SK-N-SH (cell line): ENCODE data around the gene CNTNAP2. TPM values are rescaled to one million over a fixed set of nuclear protein-coding genes. Genes with fewer than 3 reads are reported as not detected.
"Not testable (repeated sequence)": the region's sequence is repeated elsewhere in the genome, so short reads cannot be mapped to it uniquely, and the experiment has no call there.

Experiments used
- CTCF ChIA-PET: fragments of 300-600, 350-600 bp; formaldehyde crosslinking; extraction: SDS; loops from one replicate; lab custom pipeline; 2021; lab: Yijun Ruan, JAX
- POLR2A ChIA-PET: fragments of 350-600 bp; sonication (Branson Sonifier 250); formaldehyde crosslinking; extraction: SDS; loops from one replicate; lab custom pipeline; 2020; ENCODE audit warnings: antibody characterized with exemption, inconsistent platforms; lab: Yijun Ruan, JAX
- DNase-seq: peaks from one replicate; pipeline ENCODE4 v3.0.0; 2012
- H2AFZ ChIP-seq: fragments of 200-600 bp; sonication (generic); 2 replicates; pipeline ENCODE4 v1.8.1; 2016; ENCODE audit warnings: antibody characterized with exemption, mild to moderate bottlenecking, low read depth
- H3F3A ChIP-seq: fragments of 200-600 bp; sonication (generic); replicated peaks from 2 replicates; pipeline ENCODE3; 2016; ENCODE audit warnings: antibody characterized with exemption, mild to moderate bottlenecking; ENCODE audit not compliant: insufficient read depth
- H3K27ac ChIP-seq, 2 experiments: fragments of 200-500 bp in 1 of 2; fragments of 200-600 bp in 1 of 2; sonication (Bioruptor generic) in 1 of 2; sonication (generic), shearing (Covaris generic) in 1 of 2; 2 replicates each; pipeline versions ENCODE4 v1.5.1 to v1.6.1; 2014 to 2016; ENCODE audit warnings: low read depth in 2 of 2, inconsistent platforms in 1 of 2, low read length in 1 of 2, mild to moderate bottlenecking in 1 of 2, mixed read lengths in 1 of 2
- H3K27me3 ChIP-seq: fragments of 200-600 bp; sonication (generic), shearing (Covaris generic); 2 replicates; pipeline ENCODE4 v1.6.1; 2016; ENCODE audit warnings: mixed run types; ENCODE audit not compliant: insufficient read depth
- H3K36me3 ChIP-seq, 2 experiments: fragments of 200-500 bp in 1 of 2; fragments of 200-600 bp in 1 of 2; sonication (Bioruptor generic) in 1 of 2; sonication (generic) in 1 of 2; replicated peaks in 1 of 2; 2 replicates each; pipeline versions ENCODE3 to v1.5.1; 2014 to 2016; ENCODE audit warnings: low read length in 1 of 2, mild to moderate bottlenecking in 1 of 2; ENCODE audit not compliant: insufficient read depth in 2 of 2, control insufficient read depth in 1 of 2
- H3K4me1 ChIP-seq, 2 experiments: fragments of 200-500 bp in 1 of 2; fragments of 200-600 bp in 1 of 2; sonication (Bioruptor generic) in 1 of 2; sonication (generic), shearing (Covaris generic) in 1 of 2; 2 replicates each; pipeline versions ENCODE4 v1.5.1 to v1.6.1; 2014 to 2016; ENCODE audit warnings: low read depth in 1 of 2, low read length in 1 of 2, mixed run types in 1 of 2; ENCODE audit not compliant: insufficient read depth in 2 of 2, control insufficient read depth in 1 of 2
- H3K4me2 ChIP-seq: fragments of 200-600 bp; sonication (generic), shearing (Covaris generic); 2 replicates; pipeline ENCODE4 v1.6.1; 2017; ENCODE audit warnings: mixed run types
- H3K4me3 ChIP-seq, 2 experiments: fragments of 200-500 bp in 1 of 2; fragments of 200-600 bp in 1 of 2; sonication (Bioruptor generic) in 1 of 2; sonication (generic), shearing (Covaris generic) in 1 of 2; 2 replicates each; pipeline versions ENCODE4 v1.5.1 to v1.8.1; 2014 to 2016; ENCODE audit warnings: low read depth in 2 of 2, inconsistent platforms in 1 of 2, low read length in 1 of 2, mild to moderate bottlenecking in 1 of 2, mixed read lengths in 1 of 2, moderate library complexity in 1 of 2
- H3K79me2 ChIP-seq: fragments of 200-600 bp; sonication (generic); 2 replicates; pipeline ENCODE4 v1.8.1; 2017; ENCODE audit warnings: mild to moderate bottlenecking; ENCODE audit not compliant: insufficient read depth
- H3K9ac ChIP-seq: fragments of 200-600 bp; sonication (generic); 2 replicates; pipeline ENCODE4 v1.6.1; 2017; ENCODE audit warnings: mixed run types
- H3K9me2 ChIP-seq: fragments of 200-600 bp; sonication (generic); 2 replicates; pipeline ENCODE4 v1.6.1; 2017; ENCODE audit warnings: mixed run types
- H3K9me3 ChIP-seq: fragments of 200-600 bp; sonication (generic); 2 replicates; pipeline ENCODE4 v1.6.1; 2017; ENCODE audit warnings: mixed run types, mild to moderate bottlenecking, moderate library complexity
- H4K20me1 ChIP-seq: fragments of 200-600 bp; sonication (generic); 2 replicates; pipeline ENCODE4 v1.6.1; 2017; ENCODE audit warnings: mild to moderate bottlenecking, mixed run types; ENCODE audit not compliant: insufficient read depth
- CHD2 ChIP-seq: fragments of 150-350 bp; IDR thresholded peaks from 2 replicates; pipeline ENCODE4 v1.6.1; 2018; ENCODE audit warnings: low read length; ENCODE audit not compliant: partially characterized antibody
- EZH2phosphoT487 ChIP-seq: fragments of 200-600 bp; sonication (generic); IDR thresholded peaks from 2 replicates; pipeline ENCODE4 v1.6.1; 2017; ENCODE audit warnings: low read depth, mixed run types, mild to moderate bottlenecking, antibody characterized with exemption, moderate library complexity, borderline replicate concordance
- MXI1 ChIP-seq: IDR thresholded peaks from 2 replicates; pipeline ENCODE4 v1.6.1; 2012; ENCODE audit warnings: mild to moderate bottlenecking, low read depth, low read length, improper control_type of control experiment
- NRF1 ChIP-seq: IDR thresholded peaks from 2 replicates; pipeline ENCODE4 v1.6.1; 2012; ENCODE audit warnings: low read depth, mild to moderate bottlenecking, low read length
- RAD21 ChIP-seq: IDR thresholded peaks from 2 replicates; pipeline ENCODE4 v1.6.1; 2012; ENCODE audit warnings: mild to moderate bottlenecking, low read length
- whole genome bisulfite sequencing: methylation state at CpG from one replicate; pipeline ENCODE4 v1.1.6; 2017; ENCODE audit warnings: low lambda C conversion rate; 5-methylcytosine and 5-hydroxymethylcytosine counted together
- polyA plus RNA-seq, 3 experiments: library from polyadenylated mRNA; depleted of rRNA; stranded (reverse); fragments of >200 nt; gene quantifications; 2 replicates each; pipeline ENCODE4 v1.2.3, GENCODE V29; 2012
- TF ChIP-seq, protein P1 (sequence below): fragments of 200-600 bp; sonication (generic); IDR thresholded peaks from 2 replicates; pipeline ENCODE4 v1.6.1; 2017; ENCODE audit warnings: antibody characterized with exemption, mild to moderate bottlenecking, moderate library complexity
- TF ChIP-seq, protein P2 (sequence below): fragments of 150-350 bp; IDR thresholded peaks from 2 replicates; pipeline ENCODE4 v1.6.1; 2016; ENCODE audit warnings: mild to moderate bottlenecking, low read depth, low read length
- TF ChIP-seq, protein P3 (sequence below): IDR thresholded peaks from 2 replicates; pipeline ENCODE4 v1.4.0; 2012; ENCODE audit warnings: low read depth, borderline replicate concordance
- TF ChIP-seq, protein P4 (sequence below): fragments of 150-350 bp; IDR thresholded peaks from 2 replicates; pipeline ENCODE4 v1.6.1; 2017; ENCODE audit warnings: antibody characterized with exemption, low read length, low read depth, borderline replicate concordance

The CNTNAP2 gene
- polyA plus RNA-seq, 1 of the 3 experiments (the other 2 are of a cell fraction), result 3.4 TPM

DNA sequence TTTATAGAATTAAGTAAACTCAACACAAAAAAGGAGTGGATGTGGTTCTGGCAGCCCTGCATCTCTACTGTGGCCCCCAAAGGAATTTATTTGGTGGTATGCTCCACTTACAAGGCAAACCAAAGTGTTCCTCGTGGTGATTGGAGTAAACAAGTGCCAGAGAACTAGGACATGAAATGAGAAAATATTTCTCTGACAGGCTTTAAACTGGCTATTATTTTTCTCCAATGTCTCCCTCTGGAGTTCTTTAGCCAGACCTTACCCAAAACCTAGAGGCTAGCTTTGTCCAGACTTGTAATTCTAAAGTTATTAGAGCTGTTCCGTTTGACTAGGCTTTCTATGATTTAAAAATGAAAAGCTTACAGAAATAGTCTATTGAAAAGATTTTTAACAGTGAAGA, 990.1 kb downstream of the CNTNAP2 start:
- Histone ChIP-seq H3K9me2 (no peaks in the 10 kb centered on the region), H3K4me3 (no peak overlapping the region)
- TF ChIP-seq EZH2phosphoT487, result no peak
- no peak for TF ChIP-seq NRF1
- TF ChIP-seq, protein P1, sequence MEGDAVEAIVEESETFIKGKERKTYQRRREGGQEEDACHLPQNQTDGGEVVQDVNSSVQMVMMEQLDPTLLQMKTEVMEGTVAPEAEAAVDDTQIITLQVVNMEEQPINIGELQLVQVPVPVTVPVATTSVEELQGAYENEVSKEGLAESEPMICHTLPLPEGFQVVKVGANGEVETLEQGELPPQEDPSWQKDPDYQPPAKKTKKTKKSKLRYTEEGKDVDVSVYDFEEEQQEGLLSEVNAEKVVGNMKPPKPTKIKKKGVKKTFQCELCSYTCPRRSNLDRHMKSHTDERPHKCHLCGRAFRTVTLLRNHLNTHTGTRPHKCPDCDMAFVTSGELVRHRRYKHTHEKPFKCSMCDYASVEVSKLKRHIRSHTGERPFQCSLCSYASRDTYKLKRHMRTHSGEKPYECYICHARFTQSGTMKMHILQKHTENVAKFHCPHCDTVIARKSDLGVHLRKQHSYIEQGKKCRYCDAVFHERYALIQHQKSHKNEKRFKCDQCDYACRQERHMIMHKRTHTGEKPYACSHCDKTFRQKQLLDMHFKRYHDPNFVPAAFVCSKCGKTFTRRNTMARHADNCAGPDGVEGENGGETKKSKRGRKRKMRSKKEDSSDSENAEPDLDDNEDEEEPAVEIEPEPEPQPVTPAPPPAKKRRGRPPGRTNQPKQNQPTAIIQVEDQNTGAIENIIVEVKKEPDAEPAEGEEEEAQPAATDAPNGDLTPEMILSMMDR, result no peak
- TF ChIP-seq MXI1, result no peak
- TF ChIP-seq, protein P2, sequence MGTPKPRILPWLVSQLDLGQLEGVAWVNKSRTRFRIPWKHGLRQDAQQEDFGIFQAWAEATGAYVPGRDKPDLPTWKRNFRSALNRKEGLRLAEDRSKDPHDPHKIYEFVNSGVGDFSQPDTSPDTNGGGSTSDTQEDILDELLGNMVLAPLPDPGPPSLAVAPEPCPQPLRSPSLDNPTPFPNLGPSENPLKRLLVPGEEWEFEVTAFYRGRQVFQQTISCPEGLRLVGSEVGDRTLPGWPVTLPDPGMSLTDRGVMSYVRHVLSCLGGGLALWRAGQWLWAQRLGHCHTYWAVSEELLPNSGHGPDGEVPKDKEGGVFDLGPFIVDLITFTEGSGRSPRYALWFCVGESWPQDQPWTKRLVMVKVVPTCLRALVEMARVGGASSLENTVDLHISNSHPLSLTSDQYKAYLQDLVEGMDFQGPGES, result no peak
- no peak for TF ChIP-seq CHD2
- TF ChIP-seq, protein P3, sequence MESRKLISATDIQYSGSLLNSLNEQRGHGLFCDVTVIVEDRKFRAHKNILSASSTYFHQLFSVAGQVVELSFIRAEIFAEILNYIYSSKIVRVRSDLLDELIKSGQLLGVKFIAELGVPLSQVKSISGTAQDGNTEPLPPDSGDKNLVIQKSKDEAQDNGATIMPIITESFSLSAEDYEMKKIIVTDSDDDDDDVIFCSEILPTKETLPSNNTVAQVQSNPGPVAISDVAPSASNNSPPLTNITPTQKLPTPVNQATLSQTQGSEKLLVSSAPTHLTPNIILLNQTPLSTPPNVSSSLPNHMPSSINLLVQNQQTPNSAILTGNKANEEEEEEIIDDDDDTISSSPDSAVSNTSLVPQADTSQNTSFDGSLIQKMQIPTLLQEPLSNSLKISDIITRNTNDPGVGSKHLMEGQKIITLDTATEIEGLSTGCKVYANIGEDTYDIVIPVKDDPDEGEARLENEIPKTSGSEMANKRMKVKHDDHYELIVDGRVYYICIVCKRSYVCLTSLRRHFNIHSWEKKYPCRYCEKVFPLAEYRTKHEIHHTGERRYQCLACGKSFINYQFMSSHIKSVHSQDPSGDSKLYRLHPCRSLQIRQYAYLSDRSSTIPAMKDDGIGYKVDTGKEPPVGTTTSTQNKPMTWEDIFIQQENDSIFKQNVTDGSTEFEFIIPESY, result no peak
- TF ChIP-seq RAD21, result no peak
- TF ChIP-seq, protein P4, sequence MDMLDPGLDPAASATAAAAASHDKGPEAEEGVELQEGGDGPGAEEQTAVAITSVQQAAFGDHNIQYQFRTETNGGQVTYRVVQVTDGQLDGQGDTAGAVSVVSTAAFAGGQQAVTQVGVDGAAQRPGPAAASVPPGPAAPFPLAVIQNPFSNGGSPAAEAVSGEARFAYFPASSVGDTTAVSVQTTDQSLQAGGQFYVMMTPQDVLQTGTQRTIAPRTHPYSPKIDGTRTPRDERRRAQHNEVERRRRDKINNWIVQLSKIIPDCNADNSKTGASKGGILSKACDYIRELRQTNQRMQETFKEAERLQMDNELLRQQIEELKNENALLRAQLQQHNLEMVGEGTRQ, result no peak
- TF ChIP-seq, all 33 proteins: peak for 0
- Histone ChIP-seq H3F3A (no peaks in the 10 kb centered on the region), H3K27me3 (no peaks in the 10 kb centered on the region), H3K79me2 (no peaks in the 10 kb centered on the region), H3K4me2 (no peak overlapping the region), H3K9me3 (no peaks in the 10 kb centered on the region; the same call in 1 of the 2 replicates), H3K4me1 (no peaks in the 10 kb centered on the region), H3K36me3 (no peaks in the 10 kb centered on the region), H4K20me1 (no peaks in the 10 kb centered on the region), H2AFZ (no peak overlapping the region), H3K9ac (no peak overlapping the region), H3K27ac (no peak overlapping the region)
- 38% methylated on average over 2 of the region's 2 CpGs for WGBS
- ChIA-PET CTCF (no interaction called here), POLR2A (no interaction called here)
- no peak for DNase-seq

DNA sequence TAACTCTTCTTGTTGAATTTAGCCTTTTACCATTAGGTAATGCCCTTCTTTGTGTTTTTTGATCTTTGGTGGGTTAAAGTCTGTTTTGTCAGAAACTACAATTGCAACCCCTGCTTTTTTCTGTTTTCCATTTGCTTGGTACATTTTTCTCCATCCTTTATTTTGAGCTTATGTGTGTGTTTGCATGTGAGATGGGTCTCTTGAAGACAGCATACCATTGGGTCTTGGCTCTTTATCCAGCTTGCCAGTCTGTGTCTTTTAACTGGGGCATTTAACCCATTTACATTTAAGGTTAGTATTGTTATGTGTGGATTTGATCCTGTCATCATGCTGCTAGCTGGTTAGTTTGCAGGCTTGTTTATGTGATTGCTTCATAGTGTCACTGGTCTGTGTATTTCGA, 997.9 kb downstream of the CNTNAP2 start:
- H2AFZ ChIP-seq, DNase-seq, H3K27me3 ChIP-seq, H3F3A ChIP-seq, H3K36me3 ChIP-seq, H3K9ac ChIP-seq, H3K4me3 ChIP-seq, H4K20me1 ChIP-seq, H3K9me2 ChIP-seq, POLR2A ChIA-PET, H3K4me2 ChIP-seq, H3K4me1 ChIP-seq, H3K79me2 ChIP-seq, H3K9me3 ChIP-seq, H3K27ac ChIP-seq: not testable (repeated sequence)
- CTCF ChIA-PET, result interaction anchor here (0.7 kb wide), 1 partner anchor 110 kb away, joined by 3 read pairs; no protein-coding TSS in a partner anchor
- WGBS, result 17% methylated on average over 1 of the region's 1 CpG
